HCT116 (cell line): ENCODE measurements around the gene NLRP6. TPM values are rescaled to one million over a fixed set of nuclear protein-coding genes. Genes with fewer than 3 reads are reported as not detected.
A peak's percentile ranks its signal among the peaks of the same experiment; 100 is the strongest.

ENCODE experiments used
- ATAC-seq: fragments of 200-7000 bp; cut with Tn5 transposase; 2 replicates; pipeline ENCODE4 v1.9.1; 2020; ENCODE audit warnings: mild to moderate bottlenecking, moderate library complexity
- BruUV-seq: library from RNA; stranded (reverse); fragments of 400-500 nt; replicated peaks from 2 replicates; lab custom pipeline; 2021; lab: Mats Ljungman, UMichigan
- CTCF ChIA-PET: fragments of 300-600 bp; sonication (Branson Sonifier 250); formaldehyde crosslinking; loops from one replicate; lab custom pipeline; 2021; ENCODE audit warnings: antibody characterized with exemption; lab: Charles Lee
- POLR2A ChIA-PET: fragments of 300-600, 350-600 bp; sonication (Branson Sonifier 250); formaldehyde crosslinking; loops from one replicate; lab custom pipeline; 2021; ENCODE audit warnings: antibody characterized with exemption; lab: Charles Lee
- RAD21 ChIA-PET, 2 experiments: fragments of 300-600 bp; sonication (Branson Sonifier 250); formaldehyde crosslinking; loops; one replicate each; lab custom pipeline; 2023; ENCODE audit warnings: low total read pairs in 2 of 2; ENCODE audit not compliant: uncharacterized antibody in 2 of 2, unreplicated experiment in 2 of 2, low non-redundant PET in 1 of 2; lab: Charles Lee
- DNase-seq: peaks from one replicate; pipeline ENCODE4 v3.0.0-alpha.2; 2010; ENCODE audit warnings: low read depth, low spot score
- H2AFZ ChIP-seq: fragments of 200-600 bp; shearing (Covaris generic), sonication (generic); 2 replicates; pipeline ENCODE4 v1.6.1; 2017; ENCODE audit warnings: low read depth, mixed run types, mixed read lengths, antibody characterized with exemption, low read length; ENCODE audit not compliant: poor library complexity, severe bottlenecking
- H3K27ac ChIP-seq: 2 replicates; pipeline ENCODE4 v1.5.1; 2012; ENCODE audit warnings: low read depth, low read length
- H3K27me3 ChIP-seq: fragments of 200-600 bp; sonication (generic); 2 replicates; pipeline ENCODE4 v1.6.1; 2016; ENCODE audit warnings: mixed run types, low read length, mixed read lengths; ENCODE audit not compliant: insufficient read depth
- H3K36me3 ChIP-seq, 2 experiments: fragments of 200-500 bp in 1 of 2; fragments of 200-600 bp in 1 of 2; sonication (Bioruptor generic) in 1 of 2; sonication (generic) in 1 of 2; 2 replicates each; pipeline versions ENCODE4 v1.5.1 to v1.6.1; 2014 to 2016; ENCODE audit warnings: low read length in 2 of 2, inconsistent platforms in 1 of 2, mixed read lengths in 1 of 2, mixed run types in 1 of 2; ENCODE audit not compliant: insufficient read depth in 2 of 2, control insufficient read depth in 1 of 2
- H3K4me1 ChIP-seq, 2 experiments: fragments of 200-600 bp in 1 of 2; sonication (generic) in 1 of 2; 2 replicates each; pipeline versions ENCODE4 v1.5.1 to v1.6.1; 2012 to 2017; ENCODE audit warnings: low read length in 2 of 2, inconsistent platforms in 1 of 2, mild to moderate bottlenecking in 1 of 2, mixed read lengths in 1 of 2, mixed run types in 1 of 2, moderate library complexity in 1 of 2; ENCODE audit not compliant: insufficient read depth in 2 of 2, control insufficient read depth in 1 of 2
- H3K4me2 ChIP-seq: fragments of 200-600 bp; sonication (generic); 2 replicates; pipeline ENCODE4 v1.6.1; 2017; ENCODE audit warnings: mixed run types, low read length, mixed read lengths
- H3K4me3 ChIP-seq, 2 experiments: fragments of 200-600 bp in 1 of 2; sonication (generic) in 1 of 2; replicated peaks in 1 of 2; 2 replicates each; pipeline ENCODE4 v1.5.1; 2011 to 2016; ENCODE audit warnings: low read length in 2 of 2, control low read depth in 1 of 2, low read depth in 1 of 2, mild to moderate bottlenecking in 1 of 2, mixed read lengths in 1 of 2, mixed run types in 1 of 2
- H3K79me2 ChIP-seq: fragments of 200-600 bp; sonication (generic); 2 replicates; pipeline ENCODE4 v1.6.1; 2017; ENCODE audit warnings: mild to moderate bottlenecking, mixed run types, low read length, moderate library complexity, mixed read lengths; ENCODE audit not compliant: insufficient read depth
- H3K9ac ChIP-seq: fragments of 200-600 bp; sonication (generic); 2 replicates; pipeline ENCODE4 v1.6.1; 2016; ENCODE audit warnings: low read length, mixed read lengths
- H3K9me2 ChIP-seq: fragments of 200-600 bp; sonication (generic), shearing (Covaris generic); 2 replicates; pipeline ENCODE4 v1.6.1; 2017; ENCODE audit warnings: mixed run types, mild to moderate bottlenecking, moderate library complexity; ENCODE audit not compliant: insufficient read depth
- H3K9me3 ChIP-seq, 2 experiments: fragments of 200-500 bp in 1 of 2; fragments of 200-600 bp in 1 of 2; sonication (Bioruptor generic) in 1 of 2; sonication (generic) in 1 of 2; 2 replicates each; pipeline ENCODE4 v1.6.1; 2014 to 2017; ENCODE audit warnings: low read length in 2 of 2, mixed read lengths in 2 of 2, inconsistent platforms in 1 of 2, low read depth in 1 of 2, mild to moderate bottlenecking in 1 of 2, mixed run types in 1 of 2, moderate library complexity in 1 of 2; ENCODE audit not compliant: control insufficient read depth in 1 of 2, insufficient read depth in 1 of 2
- H4K20me1 ChIP-seq: fragments of 200-600 bp; sonication (generic), shearing (Covaris generic); 2 replicates; pipeline ENCODE4 v1.6.1; 2017; ENCODE audit warnings: mixed run types, mild to moderate bottlenecking, moderate library complexity; ENCODE audit not compliant: insufficient read depth
- ATF3 ChIP-seq: IDR thresholded peaks from 2 replicates; pipeline ENCODE4 v1.6.1; 2012
- CTCF ChIP-seq, 3 experiments: fragments of 200-600 bp in 1 of 3; sonication (generic) in 1 of 3; IDR thresholded peaks in 2 of 3; conservative IDR thresholded peaks in 1 of 3; 2 replicates each; pipeline ENCODE4 v1.5.1; 2012 to 2017; ENCODE audit warnings: low read depth in 2 of 3, low read length in 2 of 3, antibody characterized with exemption in 1 of 3, borderline replicate concordance in 1 of 3, control low read depth in 1 of 3, mild to moderate bottlenecking in 1 of 3, mixed read lengths in 1 of 3, mixed run types in 1 of 3, moderate library complexity in 1 of 3; ENCODE audit not compliant: insufficient read depth in 1 of 3
- EGR1 ChIP-seq: IDR thresholded peaks from 2 replicates; pipeline ENCODE4 v1.6.1; 2012; ENCODE audit warnings: low read depth
- EZH2phosphoT487 ChIP-seq: fragments of 200-600 bp; IDR thresholded peaks from 2 replicates; pipeline ENCODE4 v1.6.1; 2018; ENCODE audit warnings: antibody characterized with exemption, borderline replicate concordance
- FOSL1 ChIP-seq: IDR thresholded peaks from 2 replicates; pipeline ENCODE4 v1.6.1; 2012; ENCODE audit warnings: low read depth
- SP1 ChIP-seq: IDR thresholded peaks from 2 replicates; pipeline ENCODE4 v1.6.1; 2012; ENCODE audit warnings: low read depth
- SRF ChIP-seq: IDR thresholded peaks from 2 replicates; pipeline ENCODE4 v1.6.1; 2012; ENCODE audit warnings: low read depth
- ZBTB33 ChIP-seq: IDR thresholded peaks from 2 replicates; pipeline ENCODE4 v1.6.1; 2011; ENCODE audit warnings: mild to moderate bottlenecking, low read length, moderate library complexity; ENCODE audit not compliant: insufficient replicate concordance; ENCODE audit errors: extremely low read depth
- intact Hi-C: fragments of 100-400 bp; cut with micrococcal nuclease; formaldehyde crosslinking; loops from 2 replicates; pipeline ENCODE4 v1.10.0; 2022
- total RNA-seq: library from RNA; stranded (reverse); gene quantifications from one replicate; pipeline ENCODE4 v1.2.1, GENCODE V29; 2021; ENCODE audit not compliant: unreplicated experiment

Gene NLRP6
- total RNA-seq, 1 experiment from 2014 or later = not detected

GRCh38 chr11:297586-298405, 19.6 kb downstream of the NLRP6 start:
- ATAC-seq (peak; percentile 10; the same call in 1 of the 2 replicates), DNase-seq (no peak)
- Histone ChIP-seq H3K9ac (no peak overlapping the region), H3K27me3 (no peaks in the 10 kb centered on the region), H4K20me1 (no peaks in the 10 kb centered on the region), H3K9me3 (no peaks in the 10 kb centered on the region), H3K4me2 (no peak overlapping the region), H2AFZ (no peak overlapping the region), H3K36me3 (peaks cover 0 to 5% of the 10 kb centered on the region in 2 experiments; a peak in 2 of 4 replicates), H3K4me3 (no peak overlapping the region), H3K4me1 (peaks cover 0 to 3% of the 10 kb centered on the region in 2 experiments; a peak in 1 of 4 replicates), H3K27ac (no peak overlapping the region; the same call in 1 of the 2 replicates), H3K79me2 (no peaks in the 10 kb centered on the region), H3K9me2 (no peaks in the 10 kb centered on the region)
- CTCF ChIA-PET = no interaction called here
- TF ChIP-seq ATF3 = no peak
- TF ChIP-seq EGR1 = no peak
- no peak for TF ChIP-seq SP1
- TF ChIP-seq FOSL1 = no peak
- TF ChIP-seq SRF = no peak
- TF ChIP-seq CTCF (IDR thresholded peaks at IDR 0.05 in 2 of 3, conservative IDR thresholded peaks at IDR 0.05 in 1 of 3; ENCODE audit: borderline replicate concordance in 1 of 3, insufficient read depth in 1 of 3, low read depth in 2 of 3, low read length in 2 of 3) = no peak
- TF ChIP-seq ZBTB33 = no peak
- TF ChIP-seq EZH2phosphoT487 = no peak
- POLR2A ChIA-PET = interaction anchor here (1.3 kb wide), 1 partner anchor 10 kb away, joined by 3 read pairs; the partner anchor contains the start of gene IFITM2
- intact Hi-C loops = no loop called here
- RAD21 ChIA-PET = no interaction called here
- BruUV-seq = no TSS peak
